Small intestine (tissue), 7 donors: Measurements from ENCODE around the gene CMTR1. TPM values are rescaled to one million over a fixed set of nuclear protein-coding genes. Genes with fewer than 3 reads are reported as not detected.
A peak's percentile ranks its signal among the peaks of the same experiment; 100 is the strongest.
"Not testable (repeated sequence)": the region's sequence is repeated elsewhere in the genome, so short reads cannot be mapped to it uniquely, and the experiment has no call there.

ENCODE experiments used
- DNase-seq, 2 donors: peaks; one replicate each; pipeline versions ENCODE4 v3.0.0 to v3.0.0-alpha.2; 2013
- FAIRE-seq: peaks from 2 replicates; lab custom pipeline; 2012; peaks lifted over from hg19 to GRCh38; lab: Jason Lieb, UNC
- H3K27ac ChIP-seq, 3 donors: one replicate each; pipeline ENCODE4 v1.5.1; 2013; ENCODE audit warnings: low read length in 2 of 3, mild to moderate bottlenecking in 2 of 3, control low read depth in 1 of 3, inconsistent platforms in 1 of 3, low read depth in 1 of 3, moderate library complexity in 1 of 3
- H3K27me3 ChIP-seq, 3 donors: one replicate each; pipeline ENCODE4 v1.6.1; 2013; ENCODE audit warnings: low read length in 3 of 3, inconsistent platforms in 1 of 3; ENCODE audit not compliant: control insufficient read depth in 3 of 3, insufficient read depth in 3 of 3
- H3K36me3 ChIP-seq, 3 donors: one replicate each; pipeline ENCODE4 v1.6.1; 2013; ENCODE audit warnings: low read length in 3 of 3, inconsistent platforms in 1 of 3, low read depth in 1 of 3, mild to moderate bottlenecking in 1 of 3, moderate library complexity in 1 of 3; ENCODE audit not compliant: control insufficient read depth in 3 of 3, insufficient read depth in 2 of 3
- H3K4me1 ChIP-seq, 3 donors: one replicate each; pipeline ENCODE4 v1.6.1; 2013; ENCODE audit warnings: low read length in 2 of 3, inconsistent platforms in 1 of 3, low read depth in 1 of 3, mild to moderate bottlenecking in 1 of 3, moderate library complexity in 1 of 3; ENCODE audit not compliant: control insufficient read depth in 3 of 3, insufficient read depth in 2 of 3
- H3K4me3 ChIP-seq, 3 donors: one replicate each; pipeline ENCODE4 v1.5.1; 2013; ENCODE audit warnings: low read length in 3 of 3, control low read depth in 1 of 3, inconsistent platforms in 1 of 3, low read depth in 1 of 3, mild to moderate bottlenecking in 1 of 3, moderate library complexity in 1 of 3
- H3K9me3 ChIP-seq, 2 donors: one replicate each; pipeline ENCODE4 v1.6.1; 2013; ENCODE audit warnings: low read depth in 1 of 2, low read length in 1 of 2; ENCODE audit not compliant: control insufficient read depth in 2 of 2, insufficient read depth in 1 of 2
- WGBS, 3 donors: extraction: QIAGEN DNeasy Blood & Tissue Kit; methylation state at CpG; one replicate each; pipeline ENCODE4 v1.1.7; 2013; 5-methylcytosine and 5-hydroxymethylcytosine counted together
- polyA plus RNA-seq, 4 donors: library from polyadenylated mRNA; stranded (reverse) in 3 of 4; unstranded in 1 of 4; fragments of 200-250 nt in 3 of 4; fragments of 120-200 nt in 1 of 4; gene quantifications; one replicate each; pipeline versions ENCODE4 v1.2.1 to v1.2.3, GENCODE V29; 2013
- donor health status: healthy with polysubstance abuse.
- donor health status: control.
- donor health status: control.
- donor health status: Bipolar disorder and iron deficiency.
- donor health status: healthy.

The CMTR1 gene
- polyA plus RNA-seq, 4 donors, result 10.8 to 28.7 (median 14.9) TPM

GRCh38 chr6:37495244-37495934 is 62.4 kb downstream of the CMTR1 start:
- Histone ChIP-seq H3K9me3 (no peaks in the 10 kb centered on the region), H3K4me3 (no peak overlapping the region), H3K27ac (no peak overlapping the region), H3K36me3 (no peaks in the 10 kb centered on the region), H3K4me1 (peaks cover 0 to 4% (median 0%) of the 10 kb centered on the region in 3 donors), H3K27me3 (no peaks in the 10 kb centered on the region)
- FAIRE-seq (no peak), DNase-seq (no peak)
- 74 to 80% (median 75%) methylated on average over 4 of the region's 4 CpGs for WGBS, 3 donors

DNA sequence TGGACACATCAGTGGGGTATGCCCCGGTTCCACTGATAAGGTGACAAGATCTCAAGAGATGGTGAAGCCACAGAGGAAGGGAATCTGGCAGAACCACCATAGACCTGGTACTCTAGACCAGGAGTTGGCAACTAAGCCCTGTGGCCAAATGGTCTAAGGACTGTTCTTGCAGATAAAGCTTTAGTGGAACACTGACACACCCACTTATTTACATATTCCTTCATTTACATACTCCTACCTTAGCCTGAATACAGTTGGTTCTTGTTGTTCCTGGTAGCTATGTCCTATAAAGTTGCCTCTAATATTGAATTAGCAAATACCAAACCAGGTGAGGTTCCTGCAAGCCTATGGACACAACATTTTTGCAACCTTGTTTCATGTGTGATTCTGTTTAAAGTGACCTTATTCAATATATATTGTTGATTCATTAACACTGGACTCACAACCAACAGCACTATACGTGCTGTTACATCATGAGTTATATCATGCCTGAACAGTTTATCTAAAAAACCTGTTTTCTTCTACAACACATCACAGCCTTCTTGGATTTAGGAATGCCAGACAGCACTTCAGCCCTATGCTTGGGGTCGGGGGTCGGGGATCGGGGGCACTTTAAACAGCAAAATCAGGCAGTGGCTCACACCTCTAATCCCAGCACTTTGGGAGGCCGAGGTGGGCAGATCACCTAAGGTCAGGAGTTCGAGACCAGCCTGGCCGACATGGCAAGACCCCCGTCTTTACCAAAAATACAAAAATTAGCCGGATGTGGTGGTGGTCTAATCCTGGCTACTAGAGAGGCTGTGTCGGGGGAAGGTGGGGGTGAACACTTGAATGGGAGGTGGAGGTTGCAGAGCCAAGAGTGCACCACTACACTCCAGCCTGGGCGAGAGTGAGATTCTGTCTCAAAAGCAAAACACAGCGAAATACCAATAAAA is 64.2 kb downstream of the CMTR1 start:
- FAIRE-seq, result no peak
- H3K4me3 ChIP-seq, result no peak overlapping the region
- 90 to 94% (median 92%) methylated on average over 13 of the region's 13 CpGs for WGBS, 3 donors
- H3K36me3 ChIP-seq, result no peaks in the 10 kb centered on the region
- DNase-seq, result no peak
- no peak overlapping the region for H3K27ac ChIP-seq
- H3K27me3 ChIP-seq, result no peaks in the 10 kb centered on the region
- peaks cover 0 to 4% (median 0%) of the 10 kb centered on the region in 3 donors for H3K4me1 ChIP-seq
- H3K9me3 ChIP-seq, result no peaks in the 10 kb centered on the region

DNA sequence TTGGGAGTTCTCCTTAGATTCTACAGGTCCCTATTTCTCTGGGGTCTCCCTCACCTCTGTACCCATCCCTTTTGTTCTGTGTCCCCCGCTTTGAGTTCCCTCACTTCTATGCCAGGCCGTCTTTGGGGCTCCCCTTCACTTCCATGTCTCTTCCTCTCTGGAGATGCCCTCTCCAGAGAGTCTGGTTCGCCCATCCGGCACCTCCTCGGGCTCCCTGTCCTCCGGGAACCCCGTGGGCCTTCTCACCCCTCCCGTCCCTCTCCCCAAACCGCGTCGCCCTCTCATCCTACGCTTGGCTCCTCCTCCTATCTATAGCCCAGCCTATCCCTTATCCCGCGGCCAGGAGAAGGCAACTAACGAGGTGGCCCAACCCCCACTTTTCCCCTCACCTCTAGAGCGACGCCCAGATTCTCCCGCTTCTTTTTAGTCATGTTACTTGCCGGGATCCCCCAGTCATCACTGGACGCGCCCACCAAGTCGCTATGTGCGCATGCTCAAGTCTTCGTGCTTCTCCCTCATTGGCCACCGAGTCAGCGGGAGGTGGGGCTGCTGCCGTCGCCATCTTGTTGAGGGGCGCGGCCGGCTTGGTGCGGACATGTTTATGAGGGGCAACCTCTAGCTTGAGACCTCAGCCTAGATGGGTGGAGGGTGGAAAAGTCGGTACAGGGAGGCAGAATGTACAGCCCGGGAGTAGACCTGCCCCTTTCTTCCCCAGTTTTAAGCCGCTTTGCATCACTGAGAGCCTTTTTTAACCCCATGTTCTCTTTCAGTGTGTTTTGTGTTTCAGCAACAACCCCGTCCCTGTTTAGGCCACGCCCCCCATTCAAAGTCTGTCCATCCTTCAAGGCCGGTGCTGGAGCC is 66.6 kb downstream of the CMTR1 start, which contains the start of gene CCDC167:
Gene CCDC167 (minus strand): TSS at position 461 of the 861 bp plus-strand sequence. CDS start 30 bp downstream, at position 431.
- WGBS, 3 donors, result 1 to 3% (median 2%) methylated on average over 38 of the region's 38 CpGs
- H3K36me3 ChIP-seq, result no peaks in the 10 kb centered on the region
- H3K4me3 ChIP-seq, result peak within 1 kb of the TSS; percentile 71 to 75 (median 72)
- H3K4me1 ChIP-seq, result peaks cover 0 to 4% (median 0%) of the 10 kb centered on the region in 3 donors
- H3K9me3 ChIP-seq, result no peaks in the 10 kb centered on the region
- no peaks in the 10 kb centered on the region for H3K27me3 ChIP-seq
- FAIRE-seq, result no peak
- peak; percentile 95 to 96 for DNase-seq
- H3K27ac ChIP-seq, result peak within 1 kb of the TSS in 1 of 3 donors; percentile 36

DNA sequence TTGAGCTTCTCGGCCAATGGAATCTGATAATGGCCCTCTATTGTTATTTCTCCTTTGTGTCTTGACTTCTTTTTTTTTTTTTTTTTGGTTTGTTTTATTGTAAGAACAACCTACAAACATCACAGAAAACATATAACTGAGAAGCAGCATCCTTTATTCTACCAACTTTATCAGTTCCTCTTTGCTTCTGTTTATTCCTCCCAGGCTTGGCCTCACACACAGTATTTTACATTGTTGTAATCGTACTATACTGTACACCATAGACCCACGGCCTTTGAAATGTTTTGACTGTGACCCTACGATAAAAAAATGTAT is 67.2 kb downstream of the CMTR1 start:
- no peaks in the 10 kb centered on the region for H3K27me3 ChIP-seq
- DNase-seq (no peak), FAIRE-seq (no peak)
- H3K4me1 ChIP-seq, result peaks cover 0 to 4% (median 0%) of the 10 kb centered on the region in 3 donors
- H3K4me3 ChIP-seq, result peak overlapping the region in 1 of 3 donors; percentile 71
- H3K36me3 ChIP-seq, result no peaks in the 10 kb centered on the region
- no peaks in the 10 kb centered on the region for H3K9me3 ChIP-seq
- H3K27ac ChIP-seq, result no peak overlapping the region
- 71 to 73% (median 72%) methylated on average over 4 of the region's 4 CpGs for WGBS, 3 donors

GRCh38 chr6:37500904-37501303 is 67.9 kb downstream of the CMTR1 start:
- not testable (repeated sequence) for H3K4me3 ChIP-seq, H3K9me3 ChIP-seq, H3K4me1 ChIP-seq, DNase-seq, H3K27ac ChIP-seq, H3K36me3 ChIP-seq, H3K27me3 ChIP-seq, FAIRE-seq
- WGBS, 3 donors, result 98% methylated on average over 6 of the region's 6 CpGs

DNA sequence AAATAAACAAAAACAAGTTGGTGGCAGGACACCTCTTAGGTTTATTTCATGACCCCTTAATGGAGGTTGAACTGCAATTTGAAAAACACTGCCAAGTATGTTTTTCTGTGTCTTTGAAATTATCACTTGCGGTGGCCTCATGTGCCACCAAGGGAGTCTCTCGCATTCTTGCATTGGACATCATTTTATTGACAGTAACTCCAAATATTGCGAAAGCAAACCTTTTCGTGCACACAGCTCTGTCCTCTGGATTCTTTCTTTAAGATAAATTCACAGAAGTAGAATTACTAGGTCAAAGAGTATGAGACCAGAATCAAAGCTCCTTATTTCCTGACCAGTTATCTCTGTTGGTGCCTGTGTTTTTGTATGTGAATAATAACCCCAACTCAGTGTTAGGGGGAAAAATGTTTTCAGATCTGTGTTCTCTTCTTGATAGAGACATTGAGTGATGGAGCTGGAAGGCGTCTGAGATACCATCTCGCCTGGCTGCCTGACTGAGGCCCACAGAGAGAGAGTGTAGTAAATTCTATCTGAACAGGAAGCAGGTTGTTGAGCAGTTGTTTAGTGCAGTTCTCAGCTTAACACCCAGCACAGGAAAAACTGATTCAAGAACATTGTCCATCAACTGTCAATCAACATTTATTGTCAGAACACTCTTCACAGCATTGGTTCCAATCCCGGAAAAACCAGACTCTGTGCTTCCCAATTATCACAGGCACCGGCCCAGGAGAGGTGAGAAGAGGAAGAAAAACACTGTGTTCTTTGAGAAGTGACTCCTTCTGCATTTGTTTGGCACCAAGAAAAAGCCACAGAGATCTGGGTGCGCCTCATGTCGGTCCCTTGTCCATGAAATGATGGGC is 68.8 kb downstream of the CMTR1 start:
- H3K9me3 ChIP-seq, result no peaks in the 10 kb centered on the region
- DNase-seq (no peak), FAIRE-seq (no peak)
- no peak overlapping the region for H3K4me3 ChIP-seq
- H3K27ac ChIP-seq, result peak overlapping the region in 2 of 3 donors; percentile 16 to 84
- no peaks in the 10 kb centered on the region for H3K27me3 ChIP-seq
- H3K4me1 ChIP-seq, result peaks cover 0 to 4% (median 0%) of the 10 kb centered on the region in 3 donors
- 61 to 76% (median 71%) methylated on average over 10 of the region's 10 CpGs for WGBS, 3 donors
- no peaks in the 10 kb centered on the region for H3K36me3 ChIP-seq

DNA sequence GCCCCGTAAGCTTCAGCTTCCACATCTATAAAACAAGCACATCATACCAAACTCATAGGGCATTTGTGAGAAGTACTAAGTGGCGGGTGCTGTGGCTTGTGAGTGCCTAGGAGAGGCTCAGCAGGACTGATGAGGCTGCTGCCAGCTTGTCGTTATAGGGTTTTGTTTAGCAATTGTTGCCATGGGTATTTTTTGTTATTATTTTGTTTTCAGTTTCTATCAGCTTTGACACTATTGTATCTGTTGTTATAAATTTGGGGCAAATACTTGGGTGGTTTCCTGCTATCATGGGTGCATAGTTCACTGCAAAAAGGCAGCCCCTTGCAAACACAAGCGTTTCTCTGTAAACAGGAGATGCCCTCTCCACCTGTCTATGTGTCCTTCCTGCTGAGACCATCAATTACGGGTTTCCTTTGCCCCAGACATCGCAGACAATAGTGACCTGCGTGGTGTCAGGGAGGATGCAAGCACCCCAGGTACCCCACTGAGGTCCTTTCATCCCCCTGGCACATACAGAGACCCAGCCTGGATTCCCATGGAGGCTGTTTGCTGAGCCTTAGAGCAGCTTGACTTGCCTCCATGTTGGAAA is 69.8 kb downstream of the CMTR1 start:
- Histone ChIP-seq H3K27me3 (no peaks in the 10 kb centered on the region), H3K4me1 (peaks cover 0 to 4% (median 0%) of the 10 kb centered on the region in 3 donors), H3K4me3 (no peak overlapping the region), H3K9me3 (no peaks in the 10 kb centered on the region), H3K36me3 (no peaks in the 10 kb centered on the region), H3K27ac (peak overlapping the region in 1 of 3 donors; percentile 84)
- WGBS, 3 donors, result 46 to 53% (median 49%) methylated on average over 7 of the region's 7 CpGs
- FAIRE-seq (no peak), DNase-seq (no peak)
